Activated CD8-positive, alpha-beta memory T cell treated with anti-CD3 and anti-CD28 coated beads, Interleukin-2, amount 50 U/mL, for 48 hours (primary cell): Measurements from ENCODE around the gene NHLRC4.

Source experiments
- DNase-seq: peaks from one replicate; pipeline ENCODE4 v3.0.0-alpha.2; 2020

Gene NHLRC4

GRCh38 chr16:531494-532125 lies 35.2 kb upstream of the NHLRC4 start:
- no peak for DNase-seq

GRCh38 chr16:533391-534123 lies 33.2 kb upstream of the NHLRC4 start:
- no peak for DNase-seq

GRCh38 chr16:534135-534534 lies 32.7 kb upstream of the NHLRC4 start:
- DNase-seq = no peak

- no peak for DNase-seq
Measured at GRCh38 chr16:534856-535445, 31.9 kb upstream of the NHLRC4 start.

GRCh38 chr16:535446-536405 lies 31.1 kb upstream of the NHLRC4 start:
- no peak for DNase-seq

GRCh38 chr16:536746-537145 lies 30.1 kb upstream of the NHLRC4 start:
- no peak for DNase-seq

GRCh38 chr16:537415-538335 lies 29.1 kb upstream of the NHLRC4 start:
- DNase-seq = no peak

- DNase-seq = no peak
Measured at GRCh38 chr16:539901-540530, 26.8 kb upstream of the NHLRC4 start.

GRCh38 chr16:540645-541340 lies 26.0 kb upstream of the NHLRC4 start:
- DNase-seq = no peak

GRCh38 chr16:543301-544164 lies 23.3 kb upstream of the NHLRC4 start:
- no peak for DNase-seq

- no peak for DNase-seq
Measured at GRCh38 chr16:544517-544916, 22.3 kb upstream of the NHLRC4 start.

GRCh38 chr16:546909-547770 lies 19.7 kb upstream of the NHLRC4 start:
- DNase-seq = peak; percentile 76

- no peak for DNase-seq
Measured at GRCh38 chr16:548586-548985, 18.2 kb upstream of the NHLRC4 start.

GRCh38 chr16:549544-550263 lies 17.1 kb upstream of the NHLRC4 start:
- DNase-seq = no peak

GRCh38 chr16:551210-551609 lies 15.6 kb upstream of the NHLRC4 start:
- DNase-seq = no peak

- DNase-seq = no peak
Measured at GRCh38 chr16:552171-552570, 14.6 kb upstream of the NHLRC4 start.

GRCh38 chr16:553601-554296 lies 13.1 kb upstream of the NHLRC4 start:
- no peak for DNase-seq

GRCh38 chr16:554297-554621 lies 12.5 kb upstream of the NHLRC4 start:
- DNase-seq = no peak
